ENCODE data around the gene DDX5.
"Not testable (repeated sequence)": the region's sequence is repeated elsewhere in the genome, so short reads cannot be mapped to it uniquely, and the experiment has no call there.

DNA sequence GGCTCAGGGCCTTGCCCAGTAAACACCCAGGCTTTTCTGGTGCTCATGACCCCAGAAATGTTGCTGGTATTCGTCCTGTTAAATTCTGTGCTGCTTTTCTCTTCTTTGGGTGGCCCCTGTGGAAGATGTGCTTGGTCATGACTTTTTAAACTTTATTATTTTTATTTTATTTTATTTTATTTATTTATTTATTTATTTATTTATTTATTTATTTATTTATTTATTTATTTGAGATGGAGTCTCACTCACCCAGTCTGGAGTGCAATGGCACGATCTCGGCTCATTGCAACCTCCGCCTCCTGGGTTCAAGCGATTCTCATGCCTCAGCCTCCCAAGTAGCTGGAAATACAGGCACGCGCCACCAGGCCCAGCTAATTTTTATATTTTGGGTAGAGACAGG lies 46.3 kb downstream of the DDX5 start:
- TF ChIP-seq EZH2 (IDR thresholded peaks at IDR 0.05; ENCODE audit: insufficient read depth, low read length): not testable (repeated sequence)
- TF ChIP-seq, protein P1, sequence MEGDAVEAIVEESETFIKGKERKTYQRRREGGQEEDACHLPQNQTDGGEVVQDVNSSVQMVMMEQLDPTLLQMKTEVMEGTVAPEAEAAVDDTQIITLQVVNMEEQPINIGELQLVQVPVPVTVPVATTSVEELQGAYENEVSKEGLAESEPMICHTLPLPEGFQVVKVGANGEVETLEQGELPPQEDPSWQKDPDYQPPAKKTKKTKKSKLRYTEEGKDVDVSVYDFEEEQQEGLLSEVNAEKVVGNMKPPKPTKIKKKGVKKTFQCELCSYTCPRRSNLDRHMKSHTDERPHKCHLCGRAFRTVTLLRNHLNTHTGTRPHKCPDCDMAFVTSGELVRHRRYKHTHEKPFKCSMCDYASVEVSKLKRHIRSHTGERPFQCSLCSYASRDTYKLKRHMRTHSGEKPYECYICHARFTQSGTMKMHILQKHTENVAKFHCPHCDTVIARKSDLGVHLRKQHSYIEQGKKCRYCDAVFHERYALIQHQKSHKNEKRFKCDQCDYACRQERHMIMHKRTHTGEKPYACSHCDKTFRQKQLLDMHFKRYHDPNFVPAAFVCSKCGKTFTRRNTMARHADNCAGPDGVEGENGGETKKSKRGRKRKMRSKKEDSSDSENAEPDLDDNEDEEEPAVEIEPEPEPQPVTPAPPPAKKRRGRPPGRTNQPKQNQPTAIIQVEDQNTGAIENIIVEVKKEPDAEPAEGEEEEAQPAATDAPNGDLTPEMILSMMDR (IDR thresholded peaks at IDR 0.05; ENCODE audit: insufficient read depth, low read depth, low read length): not testable (repeated sequence)
